H1 (cell line): ENCODE measurements around the gene MGLL. TPM values are rescaled to one million over a fixed set of nuclear protein-coding genes. Genes with fewer than 3 reads are reported as not detected.

Experiments used
- KDM5A ChIP-seq: fragments of 200-600 bp; IDR thresholded peaks from 2 replicates; pipeline ENCODE4 v1.7.1; 2012; ENCODE audit warnings: mild to moderate bottlenecking, low read length, inconsistent platforms, mixed read lengths
- SRF ChIP-seq: IDR thresholded peaks from 2 replicates; pipeline ENCODE4 v1.6.1; 2011; ENCODE audit warnings: mild to moderate bottlenecking, low read depth, low read length, moderate library complexity
- YY1 ChIP-seq: IDR thresholded peaks from 2 replicates; pipeline ENCODE4 v1.6.1; 2011; ENCODE audit warnings: low read depth, mild to moderate bottlenecking, low read length
- polyA plus RNA-seq, 7 experiments: library from polyadenylated mRNA; depleted of rRNA in 3 of 7; stranded (reverse) in 5 of 7; unstranded in 2 of 7; fragments of >200 nt in 5 of 7; fragments of 200-250 nt in 2 of 7; gene quantifications; 1 replicate in 5 of 7; 2 replicates in 1 of 7; 4 replicates in 1 of 7; pipeline versions ENCODE4 v1.2.1 to v1.2.3, GENCODE V29; 2011 to 2013; ENCODE audit warnings: missing spikeins in 2 of 7, mixed read lengths in 2 of 7
- total RNA-seq: library from RNA; stranded (reverse); fragmentation: NEBNext Ultra II Directional; extraction: Animal tissue kit (Norgen Biotek cat#: 25700); gene quantifications from 2 replicates; pipeline ENCODE4 v1.2.1, GENCODE V29; 2021
- TF ChIP-seq, protein P1 (sequence below): fragments of 300-600 bp; sonication (generic); IDR thresholded peaks from 2 replicates; pipeline ENCODE4 v1.7.1; 2012; ENCODE audit warnings: low read length, moderate library complexity, mild to moderate bottlenecking, inconsistent platforms; ENCODE audit not compliant: insufficient replicate concordance
- TF ChIP-seq, protein P2 (sequence below), 3 experiments: IDR thresholded peaks; 1 replicate in 2 of 3; 2 replicates in 1 of 3; pipeline versions ENCODE4 v1.5.1 to v1.6.1; 2011; ENCODE audit warnings: low read length in 3 of 3, mild to moderate bottlenecking in 3 of 3, inconsistent platforms in 2 of 3, low read depth in 1 of 3, moderate library complexity in 1 of 3; ENCODE audit not compliant: insufficient read depth in 1 of 3; ENCODE audit errors: control extremely low read depth in 1 of 3
- TF ChIP-seq, protein P3 (sequence below): IDR thresholded peaks from 2 replicates; pipeline ENCODE4 v1.6.1; 2011; ENCODE audit warnings: low read length, improper control_type of control experiment

MGLL gene
- total and polyA plus RNA-seq, 2 of the 8 experiments (the other 6 are each of a cell fraction or from before 2014, with no cell fraction given) = 0.05 to 0.34 TPM

DNA sequence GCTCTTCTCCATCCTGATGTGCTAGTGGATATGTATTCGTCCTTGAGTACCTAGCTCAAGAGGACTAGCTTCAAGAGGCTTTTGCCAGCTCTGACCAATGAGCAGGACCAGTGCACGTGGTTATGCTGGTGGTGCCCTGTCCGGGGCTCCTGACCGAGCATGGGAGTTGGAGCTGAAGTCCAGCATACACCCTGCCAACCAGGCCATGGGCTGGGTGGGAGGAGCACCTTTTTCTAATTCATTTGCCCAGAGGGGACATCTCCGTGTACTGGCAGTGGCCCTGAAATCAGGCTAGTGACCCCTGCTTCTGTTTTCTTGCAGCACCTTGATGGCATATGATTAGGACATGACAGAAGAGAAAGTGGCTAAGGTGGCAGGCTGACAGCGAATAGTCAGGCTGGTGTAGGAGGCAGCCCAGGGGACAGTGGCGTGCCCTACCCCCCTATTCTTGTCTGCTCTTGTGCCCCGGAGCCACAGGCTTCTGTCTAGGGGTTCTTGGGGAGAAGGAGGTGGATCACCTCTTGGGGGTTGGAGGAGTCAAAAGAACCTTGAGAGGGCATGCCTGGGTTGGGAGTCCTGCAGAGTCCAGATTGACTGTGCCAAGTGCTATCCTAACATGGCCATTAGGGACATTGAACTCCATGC lies 176.8 kb downstream of the MGLL start (continued):
- TF ChIP-seq, protein P1, sequence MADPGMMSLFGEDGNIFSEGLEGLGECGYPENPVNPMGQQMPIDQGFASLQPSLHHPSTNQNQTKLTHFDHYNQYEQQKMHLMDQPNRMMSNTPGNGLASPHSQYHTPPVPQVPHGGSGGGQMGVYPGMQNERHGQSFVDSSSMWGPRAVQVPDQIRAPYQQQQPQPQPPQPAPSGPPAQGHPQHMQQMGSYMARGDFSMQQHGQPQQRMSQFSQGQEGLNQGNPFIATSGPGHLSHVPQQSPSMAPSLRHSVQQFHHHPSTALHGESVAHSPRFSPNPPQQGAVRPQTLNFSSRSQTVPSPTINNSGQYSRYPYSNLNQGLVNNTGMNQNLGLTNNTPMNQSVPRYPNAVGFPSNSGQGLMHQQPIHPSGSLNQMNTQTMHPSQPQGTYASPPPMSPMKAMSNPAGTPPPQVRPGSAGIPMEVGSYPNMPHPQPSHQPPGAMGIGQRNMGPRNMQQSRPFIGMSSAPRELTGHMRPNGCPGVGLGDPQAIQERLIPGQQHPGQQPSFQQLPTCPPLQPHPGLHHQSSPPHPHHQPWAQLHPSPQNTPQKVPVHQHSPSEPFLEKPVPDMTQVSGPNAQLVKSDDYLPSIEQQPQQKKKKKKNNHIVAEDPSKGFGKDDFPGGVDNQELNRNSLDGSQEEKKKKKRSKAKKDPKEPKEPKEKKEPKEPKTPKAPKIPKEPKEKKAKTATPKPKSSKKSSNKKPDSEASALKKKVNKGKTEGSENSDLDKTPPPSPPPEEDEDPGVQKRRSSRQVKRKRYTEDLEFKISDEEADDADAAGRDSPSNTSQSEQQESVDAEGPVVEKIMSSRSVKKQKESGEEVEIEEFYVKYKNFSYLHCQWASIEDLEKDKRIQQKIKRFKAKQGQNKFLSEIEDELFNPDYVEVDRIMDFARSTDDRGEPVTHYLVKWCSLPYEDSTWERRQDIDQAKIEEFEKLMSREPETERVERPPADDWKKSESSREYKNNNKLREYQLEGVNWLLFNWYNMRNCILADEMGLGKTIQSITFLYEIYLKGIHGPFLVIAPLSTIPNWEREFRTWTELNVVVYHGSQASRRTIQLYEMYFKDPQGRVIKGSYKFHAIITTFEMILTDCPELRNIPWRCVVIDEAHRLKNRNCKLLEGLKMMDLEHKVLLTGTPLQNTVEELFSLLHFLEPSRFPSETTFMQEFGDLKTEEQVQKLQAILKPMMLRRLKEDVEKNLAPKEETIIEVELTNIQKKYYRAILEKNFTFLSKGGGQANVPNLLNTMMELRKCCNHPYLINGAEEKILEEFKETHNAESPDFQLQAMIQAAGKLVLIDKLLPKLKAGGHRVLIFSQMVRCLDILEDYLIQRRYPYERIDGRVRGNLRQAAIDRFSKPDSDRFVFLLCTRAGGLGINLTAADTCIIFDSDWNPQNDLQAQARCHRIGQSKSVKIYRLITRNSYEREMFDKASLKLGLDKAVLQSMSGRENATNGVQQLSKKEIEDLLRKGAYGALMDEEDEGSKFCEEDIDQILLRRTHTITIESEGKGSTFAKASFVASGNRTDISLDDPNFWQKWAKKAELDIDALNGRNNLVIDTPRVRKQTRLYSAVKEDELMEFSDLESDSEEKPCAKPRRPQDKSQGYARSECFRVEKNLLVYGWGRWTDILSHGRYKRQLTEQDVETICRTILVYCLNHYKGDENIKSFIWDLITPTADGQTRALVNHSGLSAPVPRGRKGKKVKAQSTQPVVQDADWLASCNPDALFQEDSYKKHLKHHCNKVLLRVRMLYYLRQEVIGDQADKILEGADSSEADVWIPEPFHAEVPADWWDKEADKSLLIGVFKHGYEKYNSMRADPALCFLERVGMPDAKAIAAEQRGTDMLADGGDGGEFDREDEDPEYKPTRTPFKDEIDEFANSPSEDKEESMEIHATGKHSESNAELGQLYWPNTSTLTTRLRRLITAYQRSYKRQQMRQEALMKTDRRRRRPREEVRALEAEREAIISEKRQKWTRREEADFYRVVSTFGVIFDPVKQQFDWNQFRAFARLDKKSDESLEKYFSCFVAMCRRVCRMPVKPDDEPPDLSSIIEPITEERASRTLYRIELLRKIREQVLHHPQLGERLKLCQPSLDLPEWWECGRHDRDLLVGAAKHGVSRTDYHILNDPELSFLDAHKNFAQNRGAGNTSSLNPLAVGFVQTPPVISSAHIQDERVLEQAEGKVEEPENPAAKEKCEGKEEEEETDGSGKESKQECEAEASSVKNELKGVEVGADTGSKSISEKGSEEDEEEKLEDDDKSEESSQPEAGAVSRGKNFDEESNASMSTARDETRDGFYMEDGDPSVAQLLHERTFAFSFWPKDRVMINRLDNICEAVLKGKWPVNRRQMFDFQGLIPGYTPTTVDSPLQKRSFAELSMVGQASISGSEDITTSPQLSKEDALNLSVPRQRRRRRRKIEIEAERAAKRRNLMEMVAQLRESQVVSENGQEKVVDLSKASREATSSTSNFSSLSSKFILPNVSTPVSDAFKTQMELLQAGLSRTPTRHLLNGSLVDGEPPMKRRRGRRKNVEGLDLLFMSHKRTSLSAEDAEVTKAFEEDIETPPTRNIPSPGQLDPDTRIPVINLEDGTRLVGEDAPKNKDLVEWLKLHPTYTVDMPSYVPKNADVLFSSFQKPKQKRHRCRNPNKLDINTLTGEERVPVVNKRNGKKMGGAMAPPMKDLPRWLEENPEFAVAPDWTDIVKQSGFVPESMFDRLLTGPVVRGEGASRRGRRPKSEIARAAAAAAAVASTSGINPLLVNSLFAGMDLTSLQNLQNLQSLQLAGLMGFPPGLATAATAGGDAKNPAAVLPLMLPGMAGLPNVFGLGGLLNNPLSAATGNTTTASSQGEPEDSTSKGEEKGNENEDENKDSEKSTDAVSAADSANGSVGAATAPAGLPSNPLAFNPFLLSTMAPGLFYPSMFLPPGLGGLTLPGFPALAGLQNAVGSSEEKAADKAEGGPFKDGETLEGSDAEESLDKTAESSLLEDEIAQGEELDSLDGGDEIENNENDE = no peak
- TF ChIP-seq, protein P2, sequence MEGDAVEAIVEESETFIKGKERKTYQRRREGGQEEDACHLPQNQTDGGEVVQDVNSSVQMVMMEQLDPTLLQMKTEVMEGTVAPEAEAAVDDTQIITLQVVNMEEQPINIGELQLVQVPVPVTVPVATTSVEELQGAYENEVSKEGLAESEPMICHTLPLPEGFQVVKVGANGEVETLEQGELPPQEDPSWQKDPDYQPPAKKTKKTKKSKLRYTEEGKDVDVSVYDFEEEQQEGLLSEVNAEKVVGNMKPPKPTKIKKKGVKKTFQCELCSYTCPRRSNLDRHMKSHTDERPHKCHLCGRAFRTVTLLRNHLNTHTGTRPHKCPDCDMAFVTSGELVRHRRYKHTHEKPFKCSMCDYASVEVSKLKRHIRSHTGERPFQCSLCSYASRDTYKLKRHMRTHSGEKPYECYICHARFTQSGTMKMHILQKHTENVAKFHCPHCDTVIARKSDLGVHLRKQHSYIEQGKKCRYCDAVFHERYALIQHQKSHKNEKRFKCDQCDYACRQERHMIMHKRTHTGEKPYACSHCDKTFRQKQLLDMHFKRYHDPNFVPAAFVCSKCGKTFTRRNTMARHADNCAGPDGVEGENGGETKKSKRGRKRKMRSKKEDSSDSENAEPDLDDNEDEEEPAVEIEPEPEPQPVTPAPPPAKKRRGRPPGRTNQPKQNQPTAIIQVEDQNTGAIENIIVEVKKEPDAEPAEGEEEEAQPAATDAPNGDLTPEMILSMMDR (IDR thresholded peaks at IDR 0.05; ENCODE audit: control extremely low read depth in 1 of 3, insufficient read depth in 1 of 3, low read depth in 1 of 3, low read length in 3 of 3) = no peak
- no peak for TF ChIP-seq YY1
- TF ChIP-seq, protein P3, sequence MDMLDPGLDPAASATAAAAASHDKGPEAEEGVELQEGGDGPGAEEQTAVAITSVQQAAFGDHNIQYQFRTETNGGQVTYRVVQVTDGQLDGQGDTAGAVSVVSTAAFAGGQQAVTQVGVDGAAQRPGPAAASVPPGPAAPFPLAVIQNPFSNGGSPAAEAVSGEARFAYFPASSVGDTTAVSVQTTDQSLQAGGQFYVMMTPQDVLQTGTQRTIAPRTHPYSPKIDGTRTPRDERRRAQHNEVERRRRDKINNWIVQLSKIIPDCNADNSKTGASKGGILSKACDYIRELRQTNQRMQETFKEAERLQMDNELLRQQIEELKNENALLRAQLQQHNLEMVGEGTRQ = no peak
- TF ChIP-seq SRF = no peak
- TF ChIP-seq KDM5A = no peak
- TF ChIP-seq, all 59 proteins: peak for 0
